Peyer's patch (tissue), 4 donors: Measurements from ENCODE around the gene SAPCD1. TPM values are rescaled to one million over a fixed set of nuclear protein-coding genes. Genes with fewer than 3 reads are reported as not detected.
"Not testable (repeated sequence)": the region's sequence is repeated elsewhere in the genome, so short reads cannot be mapped to it uniquely, and the experiment has no call there.

ENCODE experiments used
- DNase-seq, 3 donors: peaks; one replicate each; pipeline ENCODE4 v3.0.0-alpha.2; 2017 to 2019
- H3K27ac ChIP-seq, 4 donors: fragments of 200-600 bp; sonication (generic); one replicate each; pipeline ENCODE4 v1.5.1; 2016 to 2019
- H3K27me3 ChIP-seq, 2 donors: fragments of 200-600 bp; sonication (generic); one replicate each; pipeline ENCODE4 v1.5.1; 2019
- H3K36me3 ChIP-seq, 3 donors: fragments of 200-600 bp; sonication (generic); one replicate each; pipeline ENCODE4 v1.5.1; 2016 to 2019
- H3K4me1 ChIP-seq, 4 donors: fragments of 200-600 bp; sonication (generic); one replicate each; pipeline ENCODE4 v1.5.1; 2016 to 2019
- H3K4me3 ChIP-seq, 4 donors: fragments of 200-600 bp; sonication (generic); 1 replicate in 3 of 4; 2 replicates in 1 of 4; pipeline ENCODE4 v1.5.1; 2016 to 2019; ENCODE audit warnings: mild to moderate bottlenecking in 1 of 4
- H3K9me3 ChIP-seq, 4 donors: fragments of 200-600 bp; sonication (generic); one replicate each; pipeline ENCODE4 v1.5.1; 2016 to 2019; ENCODE audit warnings: mild to moderate bottlenecking in 1 of 4
- POLR2A ChIP-seq, 2 donors: fragments of 450-650 bp; IDR thresholded peaks; one replicate each; pipeline ENCODE4 v1.5.1; 2017; ENCODE audit warnings: antibody characterized with exemption in 2 of 2, mild to moderate bottlenecking in 2 of 2, moderate library complexity in 2 of 2
- total RNA-seq, 4 donors: library from RNA; depleted of rRNA; stranded (reverse); fragments of >200 nt; gene quantifications; one replicate each; pipeline ENCODE4 v1.1.0, GENCODE V29; 2016
- TF ChIP-seq, protein P1 (sequence below), 6 experiments: fragments of 450-650 bp in 4 of 6; fragments of 200-600 bp in 2 of 6; sonication (generic) in 1 of 6; IDR thresholded peaks; one replicate each; pipeline ENCODE4 v1.5.1; 2017 to 2019; ENCODE audit warnings: antibody characterized with exemption in 6 of 6, mild to moderate bottlenecking in 3 of 6, moderate library complexity in 1 of 6

Gene SAPCD1
- total RNA-seq, 4 donors from 2014 or later = 6.6 to 10.3 (median 9.5) TPM

DNA sequence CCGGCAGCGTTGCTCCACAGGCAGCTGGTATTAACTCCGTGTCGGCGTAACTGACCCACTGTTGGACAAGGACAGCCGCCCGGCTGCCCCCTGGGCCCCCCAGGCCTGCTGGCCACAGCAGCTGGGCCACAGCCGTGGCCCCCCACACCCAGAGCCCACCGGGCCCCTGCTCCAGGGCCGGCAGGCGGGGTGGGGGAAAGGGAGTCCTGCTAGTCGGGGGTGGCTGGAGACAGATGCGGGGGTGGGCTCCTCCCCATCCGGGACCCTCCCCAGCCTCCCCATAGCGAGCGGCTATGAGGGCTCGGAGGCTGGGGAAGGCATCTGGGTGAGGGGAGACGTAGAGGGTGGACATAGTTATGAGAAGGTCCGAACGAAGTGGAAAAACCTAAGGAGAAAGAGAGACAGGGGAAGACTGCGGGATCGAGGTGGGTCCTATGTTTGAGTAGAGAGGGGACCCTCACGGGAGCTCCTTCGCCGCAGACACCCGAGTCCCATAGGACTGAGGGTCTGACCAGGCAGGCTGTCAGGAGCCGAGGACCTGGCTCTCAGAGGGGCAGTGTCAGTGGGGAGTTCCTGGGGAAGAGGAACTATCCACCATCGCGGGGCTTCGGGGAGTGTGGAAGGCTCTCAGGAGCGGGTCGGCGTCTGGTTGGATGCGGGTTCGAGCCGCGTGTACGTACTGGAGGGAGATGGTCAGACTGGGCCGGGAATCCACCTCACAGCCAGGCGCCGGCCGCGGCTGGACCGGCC is 32.6 kb downstream of the SAPCD1 start:
- Histone ChIP-seq H3K4me1 (peaks cover 0 to 15% (median 9%) of the 10 kb centered on the region in 4 donors), H3K9me3 (no peaks in the 10 kb centered on the region), H3K27ac (peak overlapping the region; percentile 93 to 98 (median 97)), H3K4me3 (peak overlapping the region; percentile 89 to 98 (median 93)), H3K36me3 (peaks cover 0 to 8% (median 0%) of the 10 kb centered on the region in 3 donors), H3K27me3 (no peaks in the 10 kb centered on the region)
- TF ChIP-seq POLR2A (IDR thresholded peaks at IDR 0.05) = no peak
- TF ChIP-seq, protein P1, sequence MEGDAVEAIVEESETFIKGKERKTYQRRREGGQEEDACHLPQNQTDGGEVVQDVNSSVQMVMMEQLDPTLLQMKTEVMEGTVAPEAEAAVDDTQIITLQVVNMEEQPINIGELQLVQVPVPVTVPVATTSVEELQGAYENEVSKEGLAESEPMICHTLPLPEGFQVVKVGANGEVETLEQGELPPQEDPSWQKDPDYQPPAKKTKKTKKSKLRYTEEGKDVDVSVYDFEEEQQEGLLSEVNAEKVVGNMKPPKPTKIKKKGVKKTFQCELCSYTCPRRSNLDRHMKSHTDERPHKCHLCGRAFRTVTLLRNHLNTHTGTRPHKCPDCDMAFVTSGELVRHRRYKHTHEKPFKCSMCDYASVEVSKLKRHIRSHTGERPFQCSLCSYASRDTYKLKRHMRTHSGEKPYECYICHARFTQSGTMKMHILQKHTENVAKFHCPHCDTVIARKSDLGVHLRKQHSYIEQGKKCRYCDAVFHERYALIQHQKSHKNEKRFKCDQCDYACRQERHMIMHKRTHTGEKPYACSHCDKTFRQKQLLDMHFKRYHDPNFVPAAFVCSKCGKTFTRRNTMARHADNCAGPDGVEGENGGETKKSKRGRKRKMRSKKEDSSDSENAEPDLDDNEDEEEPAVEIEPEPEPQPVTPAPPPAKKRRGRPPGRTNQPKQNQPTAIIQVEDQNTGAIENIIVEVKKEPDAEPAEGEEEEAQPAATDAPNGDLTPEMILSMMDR (IDR thresholded peaks at IDR 0.05) = no peak
- DNase-seq = no peak

DNA sequence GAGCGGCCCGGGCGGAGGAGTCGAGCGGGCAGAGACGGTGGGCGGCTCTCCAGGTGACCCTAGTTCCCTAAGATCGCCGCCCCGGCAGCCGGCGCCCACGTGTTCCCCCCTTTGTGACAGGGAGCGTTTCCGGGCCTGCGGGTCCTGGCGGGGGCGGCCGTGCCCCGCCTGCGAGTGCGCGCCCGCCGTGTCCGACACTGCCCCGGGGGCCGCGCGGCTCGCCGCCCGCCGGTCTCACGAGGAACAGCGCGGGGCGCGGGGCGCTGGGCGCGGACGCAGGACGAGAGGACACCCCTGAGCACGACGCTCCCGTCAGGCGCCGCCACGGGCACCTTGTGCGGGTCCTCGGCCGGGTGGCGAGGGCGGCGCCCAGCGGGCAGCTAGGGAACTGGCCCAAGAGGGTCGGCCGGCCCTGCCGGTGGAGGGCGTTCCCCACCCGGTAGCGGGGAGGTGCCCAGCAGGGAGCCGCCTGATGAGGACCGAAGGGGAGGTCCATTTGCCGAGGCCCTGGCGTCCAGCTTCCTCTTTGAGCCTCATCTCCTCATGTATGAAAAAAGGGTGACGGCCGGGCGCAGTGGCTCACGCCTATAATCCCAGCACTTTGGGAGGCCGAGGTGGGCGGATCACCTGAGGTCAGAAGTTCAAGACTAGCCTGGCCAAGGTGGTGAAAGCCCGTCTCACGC is 33.3 kb downstream of the SAPCD1 start, which contains the start of gene VARS1:
VARS1 (minus strand) TSS at position 137 of the 683 bp plus-strand sequence. CDS start 535 bp downstream, outside the sequence.
- Histone ChIP-seq H3K4me3 (peak within 1 kb of the TSS; percentile 89 to 98 (median 93)), H3K36me3 (peaks cover 0 to 8% (median 0%) of the 10 kb centered on the region in 3 donors), H3K27ac (peak within 1 kb of the TSS; percentile 93 to 98 (median 97)), H3K9me3 (no peaks in the 10 kb centered on the region), H3K27me3 (no peaks in the 10 kb centered on the region), H3K4me1 (peaks cover 0 to 15% (median 9%) of the 10 kb centered on the region in 4 donors)
- peak; percentile 88 to 96 (median 95) for DNase-seq
- TF ChIP-seq, protein P1 (IDR thresholded peaks at IDR 0.05) = peak; percentile 83 to 98 (median 94)
- TF ChIP-seq POLR2A (IDR thresholded peaks at IDR 0.05) = peak; percentile 35 to 36

DNA sequence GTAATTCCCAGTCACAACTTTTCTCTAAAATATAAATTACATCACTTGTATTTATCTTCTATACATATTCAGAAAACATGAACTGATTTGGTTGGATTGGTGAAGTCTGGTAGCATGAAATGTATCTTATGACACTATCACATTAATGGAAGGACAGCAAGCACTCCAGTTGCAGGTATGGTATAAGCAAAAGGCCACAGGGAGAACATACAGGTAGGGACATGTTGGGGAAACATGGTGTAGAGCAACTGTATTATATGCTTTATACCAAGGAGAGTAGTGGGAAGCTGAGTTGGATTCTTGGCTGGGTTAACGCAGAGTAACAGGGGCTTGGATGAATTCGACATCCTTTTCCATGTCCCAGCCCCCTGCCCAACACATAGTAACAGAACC is 34.5 kb downstream of the SAPCD1 start:
- TF ChIP-seq, protein P1 (IDR thresholded peaks at IDR 0.05) = no peak
- no peak for TF ChIP-seq POLR2A (IDR thresholded peaks at IDR 0.05)
- Histone ChIP-seq H3K36me3 (peaks cover 0 to 7% (median 0%) of the 10 kb centered on the region in 3 donors), H3K4me1 (peaks cover 0 to 11% (median 9%) of the 10 kb centered on the region in 4 donors), H3K4me3 (no peak overlapping the region), H3K9me3 (no peaks in the 10 kb centered on the region), H3K27ac (peak overlapping the region in 2 of 4 donors; percentile 47 to 98), H3K27me3 (no peaks in the 10 kb centered on the region)
- DNase-seq = no peak

DNA sequence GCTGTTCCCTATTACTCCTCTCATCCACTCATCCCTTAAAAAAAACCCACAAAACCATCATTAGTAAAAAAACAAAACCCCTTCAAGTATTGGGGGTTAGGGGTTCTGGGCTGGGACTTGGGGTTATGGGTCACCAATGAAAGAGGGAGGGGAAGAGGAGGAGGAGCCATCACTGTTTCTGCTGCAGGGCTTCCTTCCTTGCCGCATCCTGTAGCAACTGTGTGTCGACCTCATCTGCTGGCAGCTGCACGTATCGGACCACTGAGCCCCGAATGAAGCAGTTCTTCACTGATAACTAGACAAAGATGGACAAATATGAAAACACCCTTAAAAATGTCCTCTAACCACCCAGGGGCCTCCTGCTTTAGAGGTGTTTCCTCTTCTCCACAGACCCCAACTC is 35.1 kb downstream of the SAPCD1 start:
- TF ChIP-seq, protein P1 (IDR thresholded peaks at IDR 0.05) = no peak
- no peak for TF ChIP-seq POLR2A (IDR thresholded peaks at IDR 0.05)
- H3K9me3 ChIP-seq = no peaks in the 10 kb centered on the region
- peak overlapping the region; percentile 19 to 98 (median 50) for H3K27ac ChIP-seq
- H3K4me1 ChIP-seq = peaks cover 0 to 11% (median 9%) of the 10 kb centered on the region in 4 donors
- peaks cover 0 to 7% (median 0%) of the 10 kb centered on the region in 3 donors for H3K36me3 ChIP-seq
- H3K4me3 ChIP-seq = no peak overlapping the region
- no peaks in the 10 kb centered on the region for H3K27me3 ChIP-seq
- DNase-seq = peak in 2 of 3 donors; percentile 68 to 79

DNA sequence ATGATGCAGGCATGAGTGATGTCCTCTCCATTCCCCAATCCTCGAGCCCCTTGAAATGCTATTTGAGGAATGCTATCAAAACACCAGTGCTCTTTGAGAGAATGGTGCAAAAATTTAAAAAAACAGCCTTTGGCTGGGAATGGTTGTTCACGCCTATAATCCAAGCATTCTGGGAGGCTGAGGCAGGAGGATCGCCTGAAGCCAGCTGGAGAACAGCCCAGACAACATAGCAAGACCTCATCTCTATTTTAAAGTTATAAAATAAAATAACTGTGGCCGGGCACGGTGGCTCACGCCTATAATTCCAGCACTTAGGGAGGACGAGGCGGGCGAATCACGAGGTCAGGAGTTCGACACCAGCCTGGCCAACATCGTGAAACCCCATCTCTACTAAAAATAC is 37.3 kb downstream of the SAPCD1 start:
- Histone ChIP-seq H3K4me1 (peaks cover 0 to 6% (median 3%) of the 10 kb centered on the region in 4 donors), H3K36me3 (peaks cover 0 to 7% (median 0%) of the 10 kb centered on the region in 3 donors), H3K4me3 (no peak overlapping the region), H3K27ac (no peak overlapping the region), H3K27me3 (no peaks in the 10 kb centered on the region), H3K9me3 (no peaks in the 10 kb centered on the region)
- DNase-seq = no peak
- TF ChIP-seq, protein P1 (IDR thresholded peaks at IDR 0.05) = no peak
- no peak for TF ChIP-seq POLR2A (IDR thresholded peaks at IDR 0.05)

DNA sequence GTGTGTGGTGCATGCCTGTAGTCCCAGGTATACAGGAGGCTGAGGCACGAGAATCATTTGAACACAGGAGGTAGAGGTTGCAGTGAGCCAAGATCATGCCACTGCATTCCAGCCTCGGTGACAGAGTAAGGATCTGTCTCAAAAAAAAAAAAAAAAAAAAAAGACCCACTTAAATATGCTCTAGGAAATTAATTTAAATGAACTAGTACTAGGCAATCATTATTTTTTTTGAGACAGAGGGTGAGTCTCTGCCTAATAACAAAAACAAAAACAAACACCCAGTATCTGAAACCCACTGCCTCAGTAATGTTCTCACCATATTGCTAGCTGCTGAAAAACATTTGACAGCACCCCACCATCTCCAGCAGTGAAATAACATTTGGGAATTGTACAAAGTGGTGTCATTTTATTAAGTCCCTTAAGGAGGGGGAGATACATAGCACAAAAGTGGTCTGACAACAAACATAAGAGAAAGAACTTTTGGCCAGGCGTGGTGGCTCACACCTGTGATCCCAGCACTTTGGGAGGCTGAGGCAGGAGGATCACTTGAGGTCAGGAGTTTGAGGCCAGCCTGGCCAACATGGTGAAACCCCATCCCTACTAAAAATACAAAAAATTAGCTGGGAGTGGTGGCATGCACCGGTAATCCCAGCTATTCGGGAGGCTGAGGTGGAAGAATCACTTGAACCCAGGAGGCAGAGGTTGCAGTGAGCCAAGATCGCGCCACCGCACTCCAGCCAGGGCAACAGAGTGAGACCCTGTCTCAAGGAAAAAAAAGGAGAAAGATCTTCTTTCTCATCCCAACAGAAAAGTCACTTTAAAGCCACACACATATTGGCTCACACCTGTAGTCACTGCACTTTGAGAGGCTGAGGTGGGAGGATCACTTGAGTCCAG is 38.8 kb downstream of the SAPCD1 start:
- H3K36me3 ChIP-seq, H3K4me1 ChIP-seq, H3K27me3 ChIP-seq, DNase-seq, H3K9me3 ChIP-seq, H3K4me3 ChIP-seq, H3K27ac ChIP-seq: not testable (repeated sequence)
